OCI-M1 (cell line): Measurements from ENCODE around the gene ATP2A2.
"Not testable (repeated sequence)": the region's sequence is repeated elsewhere in the genome, so short reads cannot be mapped to it uniquely, and the experiment has no call there.

Source experiments
- DNase-seq: peaks from one replicate; lab custom pipeline; 2025; lab: John Stamatoyannopoulos, UW

Gene ATP2A2

DNA sequence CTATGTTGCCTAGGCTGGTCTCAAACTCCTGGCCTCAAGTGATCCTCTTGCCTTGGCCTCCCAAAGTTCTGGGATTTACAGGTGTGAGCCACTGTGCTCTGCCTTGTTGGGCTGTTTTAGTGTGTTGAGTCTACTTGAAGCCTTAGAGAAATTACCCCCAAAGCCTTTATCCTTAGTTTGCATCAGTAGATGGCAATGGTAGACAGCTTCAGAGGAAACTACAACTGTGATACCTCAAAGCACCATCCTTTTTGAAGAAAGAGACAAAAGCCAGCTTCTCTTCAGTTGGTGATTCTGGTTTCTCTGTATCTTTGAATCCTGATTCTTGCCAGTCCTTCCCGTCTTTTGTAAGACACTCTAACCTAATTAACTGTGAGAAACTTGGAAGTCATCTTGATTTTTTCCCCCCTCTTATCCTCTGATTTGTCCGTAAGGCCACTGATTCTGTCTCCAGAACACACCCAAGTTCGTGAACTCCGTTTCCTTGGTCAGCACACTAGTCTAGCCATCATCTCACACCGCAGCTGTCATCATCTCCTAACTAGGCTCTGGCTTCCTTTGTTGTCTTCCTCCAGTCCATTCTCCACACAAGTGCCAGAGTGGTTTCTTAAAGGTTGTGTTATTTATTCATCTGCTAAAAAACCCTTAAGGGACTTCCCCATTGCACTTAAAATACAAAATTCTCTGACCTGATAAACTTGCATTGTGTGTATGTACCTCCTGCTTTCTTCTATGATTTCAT, 20.2 kb downstream of the ATP2A2 start:
- DNase-seq, result no peak

DNA sequence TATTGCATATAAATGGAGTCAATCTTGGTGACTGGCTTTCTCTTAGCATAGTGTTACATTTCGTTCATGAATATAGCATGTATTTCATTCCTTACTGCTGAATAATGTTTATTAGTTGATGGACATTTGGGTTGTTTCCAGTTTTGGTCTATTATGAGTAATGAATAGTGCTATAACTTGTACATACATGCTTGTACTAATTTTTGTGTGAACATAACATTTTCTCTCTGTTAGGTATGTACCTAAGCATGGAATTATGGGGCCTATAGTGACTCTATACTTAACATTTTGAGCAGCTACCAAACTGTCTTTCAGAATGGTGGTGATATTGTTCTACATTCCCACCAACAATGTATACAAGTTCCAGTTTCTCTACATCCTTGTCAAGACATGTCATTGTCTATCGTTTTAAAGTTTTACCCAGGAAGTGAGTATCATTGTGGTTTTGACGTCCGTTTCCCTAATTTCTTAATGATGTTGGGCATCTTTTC, 23.1 kb downstream of the ATP2A2 start:
- no peak for DNase-seq

DNA sequence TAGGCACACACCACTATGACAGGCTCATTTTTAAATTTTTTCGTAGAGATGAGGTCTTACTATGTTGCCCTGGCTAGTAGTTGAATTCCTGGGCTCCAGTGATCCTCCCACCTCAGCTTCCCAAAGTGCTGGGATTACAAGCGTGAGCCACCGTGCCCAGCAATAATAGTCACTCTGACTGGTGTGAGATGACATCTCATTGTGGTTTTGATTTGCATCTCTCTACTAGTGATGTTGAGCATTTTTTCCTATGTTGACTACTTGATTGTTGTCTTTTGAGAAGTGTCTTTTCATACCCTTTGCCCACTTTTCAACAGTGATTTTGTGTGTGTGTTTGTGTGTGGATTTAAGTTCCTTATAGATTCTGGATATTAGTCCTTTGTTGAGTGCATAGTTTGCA, 26.3 kb downstream of the ATP2A2 start:
- no peak for DNase-seq

DNA sequence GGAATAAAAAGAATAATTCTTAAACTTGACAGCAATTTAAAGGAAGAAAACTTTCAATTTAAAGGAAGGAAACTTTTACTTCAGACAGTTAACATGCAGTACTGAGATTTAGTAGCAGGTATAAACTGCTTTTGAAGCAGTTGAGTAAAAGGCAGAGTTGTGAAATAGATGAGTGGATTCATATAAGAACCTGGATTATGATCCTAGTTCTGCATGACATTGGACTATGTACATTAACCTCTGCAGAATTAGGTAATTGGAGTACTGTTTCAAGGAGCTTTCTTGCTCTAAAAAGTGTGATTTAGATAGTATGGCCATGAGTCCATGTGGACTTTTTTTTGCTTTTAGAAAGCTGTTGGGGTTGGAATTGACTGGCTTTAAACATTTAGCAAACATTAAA, 29.7 kb downstream of the ATP2A2 start:
- DNase-seq, result no peak

DNA sequence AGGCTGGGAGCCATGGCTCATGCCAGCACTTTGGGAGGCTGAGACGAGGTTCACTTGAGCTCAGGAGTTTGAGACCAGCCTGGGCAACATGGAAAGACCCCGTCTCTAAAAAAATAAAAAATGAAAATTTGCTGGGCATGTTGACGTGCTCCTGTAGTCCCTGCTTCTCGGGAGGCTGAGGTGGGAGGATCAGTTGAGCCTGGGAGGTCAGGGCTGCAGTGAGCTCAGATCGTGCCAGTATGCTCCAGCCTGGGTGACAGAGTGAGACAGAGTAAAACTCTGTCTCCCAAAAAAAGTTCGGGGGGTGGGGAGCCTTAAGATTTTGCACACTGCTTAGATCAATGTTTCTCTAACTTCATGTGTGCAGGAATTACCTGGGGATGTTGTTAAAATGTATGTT, 30.9 kb downstream of the ATP2A2 start:
- DNase-seq, result no peak

DNA sequence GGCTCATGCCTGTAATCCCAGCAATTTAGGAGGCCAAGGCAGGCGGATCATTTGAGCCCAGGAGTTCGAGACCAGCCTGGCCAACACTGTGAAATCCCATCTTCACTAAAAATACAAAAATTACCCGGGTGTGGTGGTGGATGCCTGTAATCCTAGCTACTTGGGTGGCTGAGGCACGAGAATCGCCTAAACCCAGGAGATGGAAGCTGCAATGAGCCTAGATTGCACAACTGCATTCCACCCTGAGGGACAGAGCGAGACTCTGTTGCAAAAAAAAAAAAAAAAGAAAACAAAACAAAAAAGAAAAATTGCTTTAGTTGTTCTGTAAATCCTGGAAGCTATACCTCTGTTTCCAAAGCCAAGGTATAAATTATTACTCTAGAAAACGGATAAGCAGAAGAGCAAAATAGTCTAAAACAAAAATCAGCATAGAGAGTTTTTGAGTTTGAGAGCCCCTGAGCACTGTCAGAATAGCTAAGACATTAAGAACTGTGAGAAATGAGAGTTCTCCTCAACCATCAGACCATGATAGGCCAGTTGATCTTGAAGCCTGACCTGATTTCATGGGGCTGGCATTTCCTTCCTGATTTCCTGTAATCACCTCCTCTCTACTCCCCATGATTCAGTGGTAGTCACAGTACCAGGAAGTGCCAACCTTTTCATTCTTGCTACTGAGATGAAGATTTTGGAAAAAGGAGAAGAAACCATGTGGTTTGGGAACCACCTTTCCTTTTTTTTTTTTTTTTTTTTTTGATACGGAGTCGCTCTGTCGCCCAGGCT, 31.7 kb downstream of the ATP2A2 start:
- DNase-seq, result peak; percentile 42

DNA sequence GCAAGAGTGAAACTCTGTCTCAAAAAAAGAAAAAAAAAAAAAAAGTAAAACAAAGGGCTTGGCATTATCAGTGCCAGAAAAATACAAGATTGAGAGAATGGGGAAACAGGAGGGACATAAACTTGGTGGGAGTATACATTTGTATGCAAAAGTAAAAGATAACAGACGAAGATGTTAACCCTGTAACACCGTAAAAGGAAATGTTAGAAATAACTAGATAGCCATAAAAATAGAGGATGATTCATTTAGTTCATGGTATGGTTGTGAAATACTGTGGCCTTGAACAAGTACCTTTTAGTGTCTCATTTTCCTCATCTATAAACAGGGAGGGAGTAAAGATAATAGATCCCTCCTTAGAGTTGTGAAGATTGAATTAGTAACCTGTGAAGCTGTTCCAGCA, 33.3 kb downstream of the ATP2A2 start:
- DNase-seq, result peak; percentile 95

DNA sequence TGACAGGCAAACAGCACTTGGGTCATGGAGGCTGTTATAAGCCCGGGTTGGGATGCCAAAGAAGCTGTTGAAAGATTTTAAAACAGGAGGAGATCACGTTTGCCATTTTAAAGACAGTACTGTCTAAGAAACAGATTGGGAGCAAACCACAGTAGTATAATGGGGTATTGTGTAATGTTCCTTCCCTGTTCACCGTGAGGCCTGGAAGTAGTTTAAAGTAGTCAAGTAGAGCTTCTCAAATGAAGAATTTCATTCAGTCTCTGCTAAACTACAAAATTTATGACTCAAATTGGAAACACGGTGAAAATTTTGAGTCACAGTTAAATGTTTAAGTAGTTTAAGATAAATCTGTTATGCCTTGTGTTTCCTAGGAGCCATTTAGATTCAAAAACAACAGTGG, 35.8 kb downstream of the ATP2A2 start:
- peak; percentile 36 for DNase-seq

DNA sequence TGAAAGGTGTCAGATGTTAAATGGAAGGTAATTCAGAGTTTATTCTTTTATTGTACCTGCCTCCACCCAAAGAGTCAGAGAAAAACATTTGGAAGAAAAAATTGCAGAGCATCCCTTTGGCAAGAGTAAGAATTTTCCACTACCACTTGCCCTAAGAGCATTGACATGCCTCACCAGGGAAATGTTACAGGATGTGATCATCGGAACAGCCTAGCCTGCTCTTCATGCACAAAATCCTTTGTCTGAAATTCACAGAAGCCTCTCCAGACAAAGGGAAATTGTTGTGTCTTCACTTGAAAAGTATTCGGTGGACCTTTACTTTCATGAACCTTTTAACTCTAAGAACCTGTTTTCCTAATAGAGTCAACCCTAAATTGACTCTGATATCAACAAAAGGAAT, 36.9 kb downstream of the ATP2A2 start:
- DNase-seq, result no peak

DNA sequence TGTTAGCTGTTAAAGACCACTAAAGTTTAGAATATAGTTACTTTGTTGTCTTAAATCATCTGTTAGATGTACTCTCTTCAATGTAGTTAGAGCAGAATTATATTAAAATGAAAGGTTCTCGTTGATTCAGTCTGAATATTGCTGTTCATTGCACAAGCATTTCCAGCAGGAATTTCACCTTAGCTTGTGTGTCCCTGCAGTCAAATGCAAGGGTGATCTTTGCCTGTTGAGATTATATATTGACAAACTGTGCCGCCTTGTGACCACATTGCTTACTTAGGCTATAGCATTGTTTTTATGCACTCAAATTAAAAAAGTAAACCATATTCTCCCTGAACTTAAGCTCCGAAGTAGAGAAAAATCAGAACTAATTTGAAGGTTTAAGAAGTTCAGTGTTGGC, 39.5 kb downstream of the ATP2A2 start:
- no peak for DNase-seq

DNA sequence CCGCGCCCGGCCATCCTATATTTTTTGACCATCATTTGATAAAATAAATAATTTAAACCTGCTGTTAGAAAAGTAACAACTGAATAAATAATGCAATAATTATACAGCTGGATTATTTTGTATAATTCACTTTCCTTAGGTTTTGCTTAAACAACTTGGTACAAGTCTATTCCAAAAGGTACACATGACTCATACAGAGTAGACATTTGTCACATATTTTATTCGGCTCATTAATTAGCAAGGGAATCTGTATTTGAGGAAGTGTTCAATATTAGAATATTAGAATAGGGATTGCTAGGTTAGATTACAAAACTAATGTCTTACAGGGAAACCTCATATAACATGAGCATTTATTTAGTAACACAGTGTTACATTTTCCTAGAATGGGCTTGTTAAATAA, 48.7 kb downstream of the ATP2A2 start:
- DNase-seq, result no peak

DNA sequence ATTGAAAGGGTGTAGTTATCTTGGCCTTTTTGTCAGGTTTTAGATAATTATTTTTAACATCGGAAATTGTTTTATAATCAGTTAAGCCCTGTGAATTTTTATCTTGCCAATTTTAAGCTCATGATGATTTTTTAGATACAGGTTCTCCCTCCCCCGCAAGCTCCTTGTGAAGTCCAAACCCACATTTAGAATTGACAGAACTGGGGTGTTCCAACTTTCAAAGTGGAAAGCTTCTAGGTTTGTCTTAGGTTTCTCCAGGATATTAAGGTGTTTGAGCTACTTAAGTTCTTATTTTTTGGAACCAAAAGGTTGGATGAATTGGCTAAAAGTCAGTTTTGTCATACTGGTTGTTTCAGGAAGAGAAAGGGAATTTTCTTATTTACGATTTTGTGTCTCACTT, 49.1 kb downstream of the ATP2A2 start:
- DNase-seq, result no peak

DNA sequence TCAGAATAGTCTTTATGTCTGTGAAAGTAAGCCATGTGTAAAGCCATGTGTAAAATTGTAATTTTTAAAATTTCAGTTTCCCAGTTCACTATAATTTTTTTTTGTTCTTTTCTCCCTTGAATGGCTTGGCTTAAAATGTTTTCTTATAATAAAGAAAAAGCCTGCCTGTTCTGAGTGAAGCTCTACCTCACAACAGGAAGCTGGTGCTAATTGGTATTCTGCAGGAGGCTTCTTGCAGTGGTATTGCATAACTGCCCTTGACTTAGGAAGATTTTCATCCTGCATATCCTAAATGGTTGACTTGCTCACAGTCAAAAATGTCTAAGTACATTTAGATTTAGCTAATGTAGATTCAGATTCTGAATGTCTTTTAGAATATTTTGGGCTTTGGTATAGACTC, 49.5 kb downstream of the ATP2A2 start:
- peak; percentile 77 for DNase-seq

DNA sequence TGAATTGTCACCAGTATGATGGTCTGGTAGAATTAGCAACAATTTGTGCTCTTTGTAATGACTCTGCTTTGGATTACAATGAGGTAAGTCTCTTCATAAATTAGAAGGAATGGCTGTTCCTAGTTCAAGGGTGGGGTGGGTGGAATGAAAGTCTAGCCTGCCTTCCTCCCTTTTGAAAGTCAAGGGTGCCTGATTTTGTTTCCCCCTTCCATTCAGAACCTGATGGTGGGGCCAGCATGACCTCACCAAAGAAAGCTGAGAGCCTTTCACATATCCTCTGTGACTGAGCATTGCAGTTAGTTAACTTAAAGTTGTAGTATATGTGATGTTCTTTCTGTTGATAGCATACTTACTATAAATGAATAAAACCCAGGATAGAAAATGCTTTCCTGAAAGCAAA, 52.2 kb downstream of the ATP2A2 start:
- DNase-seq, result no peak

DNA sequence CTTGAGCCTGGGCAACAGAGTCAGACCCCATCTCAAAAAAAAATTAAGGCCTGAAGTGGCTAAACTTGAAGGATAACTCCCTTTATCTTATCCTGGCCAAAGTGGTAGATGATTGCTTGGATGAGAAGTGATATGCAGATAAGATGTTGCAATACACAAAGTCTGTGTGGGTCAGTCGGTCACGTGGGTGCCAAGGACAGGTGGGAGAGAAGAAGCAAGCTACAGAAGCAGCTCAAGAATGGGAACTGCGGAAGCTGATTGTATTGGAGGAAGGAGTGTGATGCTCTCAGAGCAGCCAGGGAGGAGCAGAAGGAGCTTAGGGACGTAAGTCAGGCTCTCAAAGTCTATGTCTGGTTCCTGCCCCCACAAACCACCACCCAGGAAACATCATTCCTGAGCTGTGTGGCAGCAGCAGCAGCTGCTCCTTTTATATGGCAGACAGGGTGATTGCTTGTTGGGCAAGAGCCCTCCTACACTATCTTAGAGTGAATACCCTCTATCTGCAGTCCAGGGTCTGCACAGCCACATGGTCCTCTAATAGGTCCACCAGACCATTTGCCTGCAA, 54.5 kb downstream of the ATP2A2 start:
- DNase-seq, result no peak

DNA sequence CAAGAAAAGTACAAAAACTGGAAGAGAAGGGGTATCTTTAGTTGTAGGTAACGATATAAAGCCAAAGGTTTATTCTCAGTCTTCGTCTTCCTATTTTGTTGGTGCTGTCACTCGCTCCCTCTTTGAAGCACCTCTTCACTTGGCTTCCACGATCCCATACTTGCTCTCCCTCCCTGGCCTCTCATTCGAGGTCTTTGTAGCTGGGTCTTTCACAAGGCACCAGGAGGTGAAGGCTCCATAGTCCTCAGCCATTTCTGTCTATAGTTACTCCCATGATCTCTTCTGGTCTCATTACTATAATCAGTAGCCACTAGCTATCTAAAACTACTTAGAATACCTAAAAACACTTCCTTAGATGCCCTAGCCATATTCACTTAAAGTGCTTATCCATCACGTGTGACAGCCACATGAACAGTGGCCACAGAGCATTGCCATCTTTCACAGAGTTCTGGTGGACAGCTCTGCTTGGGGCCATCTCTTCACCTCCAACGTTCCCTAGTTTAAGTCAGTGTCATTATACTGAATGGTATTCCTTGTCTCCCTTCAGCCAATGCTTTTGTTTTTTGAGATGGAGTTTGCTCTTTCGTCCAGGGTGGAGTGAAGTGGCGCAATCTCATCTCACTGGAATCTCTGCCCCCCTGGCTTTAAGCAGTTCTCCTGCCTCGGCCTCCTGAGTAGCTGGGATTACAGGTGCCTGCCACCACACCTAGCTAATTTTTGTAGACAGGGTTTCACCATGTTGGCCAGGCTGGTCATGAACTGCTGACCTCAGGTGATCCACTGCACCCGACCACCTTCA, 57.1 kb downstream of the ATP2A2 start:
- no peak for DNase-seq

DNA sequence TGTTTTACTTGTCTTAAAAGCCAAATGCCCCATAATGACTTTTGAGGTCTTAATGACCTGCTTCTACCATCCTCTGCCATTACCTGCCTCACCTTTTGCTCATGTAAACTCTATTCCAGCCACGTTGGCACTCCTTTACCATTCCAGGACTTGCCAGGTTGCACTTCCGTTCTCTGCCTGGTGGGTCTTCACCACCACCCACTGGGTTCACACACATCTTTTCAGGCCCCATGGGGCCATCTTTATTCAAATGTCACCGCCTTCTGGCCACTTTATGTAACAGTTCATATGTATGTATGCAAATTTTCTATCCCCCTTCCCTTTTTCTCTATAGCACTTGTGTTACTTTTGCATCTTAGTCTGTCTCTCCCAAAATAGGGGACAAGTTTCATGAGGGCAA, 57.7 kb downstream of the ATP2A2 start:
- peak; percentile 58 for DNase-seq

DNA sequence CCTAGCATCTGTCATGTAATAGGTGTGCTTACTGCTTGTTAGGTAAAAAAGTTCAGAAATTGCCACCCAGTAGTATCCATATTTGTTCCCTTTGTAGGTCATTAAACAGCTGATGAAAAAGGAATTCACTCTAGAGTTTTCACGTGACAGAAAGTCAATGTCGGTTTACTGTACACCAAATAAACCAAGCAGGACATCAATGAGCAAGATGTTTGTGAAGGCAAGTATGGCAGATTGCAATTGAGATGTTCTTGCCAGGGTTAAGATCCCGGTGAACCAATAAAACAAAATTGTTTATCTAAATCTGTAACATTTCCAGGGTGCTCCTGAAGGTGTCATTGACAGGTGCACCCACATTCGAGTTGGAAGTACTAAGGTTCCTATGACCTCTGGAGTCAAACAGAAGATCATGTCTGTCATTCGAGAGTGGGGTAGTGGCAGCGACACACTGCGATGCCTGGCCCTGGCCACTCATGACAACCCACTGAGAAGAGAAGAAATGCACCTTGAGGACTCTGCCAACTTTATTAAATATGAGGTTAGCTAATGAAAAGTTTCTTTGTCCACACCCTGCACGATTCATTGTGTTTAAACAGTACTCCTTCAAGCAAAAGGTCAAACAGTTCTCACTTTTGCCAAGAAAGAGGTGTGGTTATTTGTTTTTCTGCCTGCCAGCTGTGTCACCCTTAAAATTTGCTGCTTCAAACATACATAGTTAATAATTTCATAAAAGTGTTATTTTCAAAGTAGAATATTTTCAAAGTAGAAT, 58.3 kb downstream of the ATP2A2 start:
- no peak for DNase-seq

DNA sequence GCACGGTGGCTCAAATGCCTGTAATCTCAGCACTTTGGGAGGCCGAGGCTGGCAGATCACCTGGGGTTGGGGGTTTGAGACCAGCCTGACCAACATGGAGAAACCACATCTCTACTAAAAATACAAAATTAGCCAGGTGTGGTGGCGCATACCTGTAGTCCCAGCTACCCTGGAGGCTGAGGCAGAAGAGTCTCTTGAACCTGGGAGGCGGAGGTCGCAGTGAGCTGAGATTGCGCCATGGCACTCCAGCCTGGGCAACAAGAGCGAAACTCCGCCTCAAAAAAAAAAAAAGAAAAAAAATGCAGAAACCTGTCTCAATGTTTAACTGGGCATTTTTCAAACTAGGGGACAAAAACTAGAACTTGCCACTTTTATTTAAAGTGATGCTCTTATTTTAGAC, 59.2 kb downstream of the ATP2A2 start:
- not testable (repeated sequence) for DNase-seq

DNA sequence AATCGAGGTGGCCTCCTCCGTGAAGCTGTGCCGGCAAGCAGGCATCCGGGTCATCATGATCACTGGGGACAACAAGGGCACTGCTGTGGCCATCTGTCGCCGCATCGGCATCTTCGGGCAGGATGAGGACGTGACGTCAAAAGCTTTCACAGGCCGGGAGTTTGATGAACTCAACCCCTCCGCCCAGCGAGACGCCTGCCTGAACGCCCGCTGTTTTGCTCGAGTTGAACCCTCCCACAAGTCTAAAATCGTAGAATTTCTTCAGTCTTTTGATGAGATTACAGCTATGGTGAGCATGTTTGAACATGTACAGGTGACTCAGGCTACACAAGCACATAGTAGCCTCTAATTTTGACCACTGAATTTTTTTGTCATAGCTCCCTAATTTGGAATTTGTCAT, 59.7 kb downstream of the ATP2A2 start:
- no peak for DNase-seq

DNA sequence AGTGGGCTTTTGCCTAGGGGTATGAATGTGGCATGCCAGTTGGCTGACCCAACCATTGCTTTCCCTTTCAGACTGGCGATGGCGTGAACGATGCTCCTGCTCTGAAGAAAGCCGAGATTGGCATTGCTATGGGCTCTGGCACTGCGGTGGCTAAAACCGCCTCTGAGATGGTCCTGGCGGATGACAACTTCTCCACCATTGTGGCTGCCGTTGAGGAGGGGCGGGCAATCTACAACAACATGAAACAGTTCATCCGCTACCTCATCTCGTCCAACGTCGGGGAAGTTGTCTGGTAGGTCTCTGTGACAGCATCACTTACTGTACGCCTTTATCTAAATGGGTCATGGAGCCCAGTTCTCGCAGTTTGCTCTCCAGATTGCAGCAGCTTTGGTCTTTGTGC, 61.1 kb downstream of the ATP2A2 start:
- no peak for DNase-seq

DNA sequence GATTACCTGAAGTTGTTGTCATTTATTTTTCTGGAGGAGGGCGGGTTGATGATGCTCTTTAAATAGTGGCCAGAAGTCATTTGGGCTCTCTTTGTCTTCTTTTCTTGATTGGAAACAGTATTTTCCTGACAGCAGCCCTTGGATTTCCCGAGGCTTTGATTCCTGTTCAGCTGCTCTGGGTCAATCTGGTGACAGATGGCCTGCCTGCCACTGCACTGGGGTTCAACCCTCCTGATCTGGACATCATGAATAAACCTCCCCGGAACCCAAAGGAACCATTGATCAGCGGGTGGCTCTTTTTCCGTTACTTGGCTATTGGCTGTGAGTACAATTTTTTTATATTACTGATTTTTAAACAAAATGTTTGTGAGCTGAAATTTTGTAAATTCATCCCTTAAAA, 62.1 kb downstream of the ATP2A2 start:
- no peak for DNase-seq
